A549 treated with GW870086 at 1 μM for 4 hours (cell line): Measurements from ENCODE around the gene C1QA. TPM values are rescaled to one million over a fixed set of nuclear protein-coding genes. Genes with fewer than 3 reads are reported as not detected.

Source experiments
- total RNA-seq: library from RNA; stranded (reverse); fragments of 200-300 nt; extraction: Qiagen RNA extraction; gene quantifications from 5 replicates; pipeline ENCODE4 v1.2.3, GENCODE V29; 2022; ENCODE audit warnings: low read depth

Gene C1QA, protein sequence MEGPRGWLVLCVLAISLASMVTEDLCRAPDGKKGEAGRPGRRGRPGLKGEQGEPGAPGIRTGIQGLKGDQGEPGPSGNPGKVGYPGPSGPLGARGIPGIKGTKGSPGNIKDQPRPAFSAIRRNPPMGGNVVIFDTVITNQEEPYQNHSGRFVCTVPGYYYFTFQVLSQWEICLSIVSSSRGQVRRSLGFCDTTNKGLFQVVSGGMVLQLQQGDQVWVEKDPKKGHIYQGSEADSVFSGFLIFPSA
- not detected in 5 replicates for total RNA-seq

DNA sequence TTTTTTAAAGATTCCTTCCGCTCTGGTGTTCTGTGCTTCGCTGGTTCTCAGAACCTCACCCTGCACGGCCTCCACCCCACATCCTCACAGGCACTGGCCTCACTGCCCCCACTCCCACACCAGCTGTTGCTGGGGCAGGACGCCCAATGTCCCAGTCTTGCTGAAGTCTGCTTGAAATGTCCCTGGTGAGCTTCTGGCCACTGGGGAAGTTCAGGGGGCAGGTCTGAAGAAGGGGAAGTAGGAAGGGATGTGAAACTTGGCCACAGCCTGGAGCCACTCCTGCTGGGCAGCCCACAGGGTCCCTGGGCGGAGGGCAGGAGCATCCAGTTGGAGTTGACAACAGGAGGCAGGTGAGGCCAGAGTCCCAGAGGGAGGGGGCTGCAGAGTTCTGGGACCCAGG, at the start of gene C1QA:
C1QA (plus strand) TSS at position 276 of the 400 bp plus-strand sequence. CDS start 989 bp downstream, outside the sequence.

DNA sequence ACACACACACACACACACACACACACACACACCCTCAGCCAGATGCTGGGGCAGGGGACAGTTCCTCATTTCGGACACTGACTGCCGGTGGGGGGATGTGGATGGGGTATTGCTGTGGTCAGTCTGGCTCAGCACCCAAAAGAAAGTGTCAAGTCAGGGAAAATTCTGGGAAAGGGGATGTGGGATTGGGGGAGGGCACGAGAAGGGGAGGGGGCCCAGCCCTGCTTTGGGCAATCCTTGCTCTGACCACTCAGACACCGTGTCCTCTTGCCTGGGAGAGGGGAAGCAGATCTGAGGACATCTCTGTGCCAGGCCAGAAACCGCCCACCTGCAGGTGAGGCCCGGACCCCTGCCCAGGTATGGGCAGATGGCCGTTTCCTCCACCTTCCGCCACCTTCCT, 7.0 kb downstream of the C1QA start, which contains the start of gene C1QC:
C1QC (plus strand) TSS at position 253 of the 400 bp plus-strand sequence. CDS start 391 bp downstream, outside the sequence.

DNA sequence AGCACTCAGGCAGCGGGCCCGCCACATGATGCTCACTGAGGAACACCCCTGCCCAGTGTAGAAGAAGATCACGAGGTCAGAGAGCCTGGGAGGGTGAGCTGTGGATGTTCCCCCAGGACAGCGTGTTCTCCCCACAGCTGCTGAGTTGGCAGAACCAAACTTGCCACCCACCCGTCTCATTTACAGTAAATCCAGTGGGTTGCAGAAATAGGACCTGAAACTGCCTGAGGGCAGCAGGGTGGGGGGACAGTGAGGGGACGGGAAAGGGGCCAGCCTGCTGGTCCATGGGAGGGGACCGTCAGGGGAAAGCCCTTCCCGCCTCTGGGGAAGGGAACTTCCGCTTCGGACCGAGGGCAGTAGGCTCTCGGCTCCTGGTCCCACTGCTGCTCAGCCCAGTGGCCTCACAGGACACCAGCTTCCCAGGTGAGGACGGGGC, 16.5 kb downstream of the C1QA start, which contains the start of gene C1QB:
C1QB (plus strand) TSS at position 356 of the 436 bp plus-strand sequence. CDS start 6,227 bp downstream, outside the sequence.

Other genes with a start within 250 kb of the C1QA start
- 4.6 to 5.4 TPM (median 4.9 TPM) in 5 replicates for gene ZBTB40, start 184.8 kb upstream of the C1QA start, total RNA-seq
- gene EPHA8, start 73.1 kb upstream of the C1QA start, total RNA-seq = 0.03 to 0.09 TPM (median 0.09 TPM) in 3 of 5 replicates, not detected in the others
- not detected in 5 replicates for gene C1QC, start 7.0 kb downstream of the C1QA start, total RNA-seq
- not detected in 5 replicates for gene C1QB, start 16.6 kb downstream of the C1QA start, total RNA-seq
- 34.2 to 44.3 TPM (median 39.2 TPM) in 5 replicates for gene EPHB2, start 74.2 kb downstream of the C1QA start, total RNA-seq